Thyroid gland (tissue), 4 donors: Measurements from ENCODE around the gene N4BP2.

Experiments used
- CTCF ChIP-seq, 6 experiments: fragments of 200-600 bp in 3 of 6; fragments of 450-650 bp in 3 of 6; sonication (generic) in 3 of 6; IDR thresholded peaks; one replicate each; pipeline ENCODE4 v1.5.1; 2016 to 2019; ENCODE audit warnings: antibody characterized with exemption in 6 of 6, mild to moderate bottlenecking in 2 of 6, inconsistent platforms in 1 of 6, moderate library complexity in 1 of 6
- POLR2A ChIP-seq, 2 donors: fragments of 450-650 bp; IDR thresholded peaks; one replicate each; pipeline ENCODE4 v1.6.1; 2017; ENCODE audit warnings: antibody characterized with exemption in 2 of 2, mild to moderate bottlenecking in 2 of 2, moderate library complexity in 1 of 2

GRCh38 chr4:40143926-40144508 is 87.4 kb downstream of the N4BP2 start:
- TF ChIP-seq CTCF (IDR thresholded peaks at IDR 0.05) (no peak), POLR2A (IDR thresholded peaks at IDR 0.05) (no peak)
